ENCODE measurements around the gene FERMT3.

The FERMT3 gene

GRCh38 chr11:64186492-64187165 lies 19.9 kb upstream of the FERMT3 start:
- FAIRE-seq = no peak

GRCh38 chr11:64192434-64192833 lies 14.1 kb upstream of the FERMT3 start:
- no peak for FAIRE-seq

- no peak for FAIRE-seq
Observed at GRCh38 chr11:64196626-64197025, 9.9 kb upstream of the FERMT3 start.

- FAIRE-seq = no peak
Observed at GRCh38 chr11:64198511-64198910, 8.0 kb upstream of the FERMT3 start.

- no peak for FAIRE-seq
Observed at GRCh38 chr11:64201543-64201942, 5.0 kb upstream of the FERMT3 start.

GRCh38 chr11:64202992-64203391 lies 3.5 kb upstream of the FERMT3 start:
- no peak for FAIRE-seq

GRCh38 chr11:64203421-64204079 lies 3.0 kb upstream of the FERMT3 start:
- FAIRE-seq = no peak

GRCh38 chr11:64204080-64204440 lies 2.5 kb upstream of the FERMT3 start:
- FAIRE-seq = no peak

GRCh38 chr11:64204464-64204989 lies 2.0 kb upstream of the FERMT3 start:
- peak; percentile 93 for FAIRE-seq

- FAIRE-seq = no peak
Observed at GRCh38 chr11:64207256-64208085, 950 bp downstream of the FERMT3 start.

GRCh38 chr11:64208086-64208795 lies 1.7 kb downstream of the FERMT3 start:
- FAIRE-seq = no peak

- FAIRE-seq = no peak
Observed at GRCh38 chr11:64208796-64209562, 2.5 kb downstream of the FERMT3 start.

GRCh38 chr11:64209563-64209843 lies 3.0 kb downstream of the FERMT3 start:
- no peak for FAIRE-seq

GRCh38 chr11:64210301-64211020 lies 3.9 kb downstream of the FERMT3 start:
- no peak for FAIRE-seq

- FAIRE-seq = no peak
Observed at GRCh38 chr11:64211181-64211872, 4.8 kb downstream of the FERMT3 start.

GRCh38 chr11:64216879-64217278 lies 10.4 kb downstream of the FERMT3 start:
- no peak for FAIRE-seq

- FAIRE-seq = no peak
Observed at GRCh38 chr11:64218628-64219353, 12.3 kb downstream of the FERMT3 start.

- FAIRE-seq = no peak
Observed at GRCh38 chr11:64219354-64219684, 12.8 kb downstream of the FERMT3 start.

GRCh38 chr11:64219755-64220154 lies 13.2 kb downstream of the FERMT3 start:
- no peak for FAIRE-seq

- FAIRE-seq = no peak
Observed at GRCh38 chr11:64220271-64220670, 13.8 kb downstream of the FERMT3 start.

GRCh38 chr11:64220798-64221197 lies 14.3 kb downstream of the FERMT3 start:
- no peak for FAIRE-seq
